HG03280 (cell line): ENCODE measurements around the gene PYGO2.
"Not testable (repeated sequence)": the region's sequence is repeated elsewhere in the genome, so short reads cannot be mapped to it uniquely, and the experiment has no call there.

Source experiments
- ATAC-seq: cut with Tn5 transposase; IDR thresholded peaks from one replicate; pipeline ENCODE4 v1.9.1; 2021; ENCODE audit warnings: mild to moderate bottlenecking, moderate library complexity; ENCODE audit not compliant: unreplicated experiment

PYGO2 gene

GRCh38 chr1:154913273-154913672 is 48.3 kb downstream of the PYGO2 start:
- no peak for ATAC-seq

GRCh38 chr1:154912755-154913154 is 48.8 kb downstream of the PYGO2 start:
- no peak for ATAC-seq

GRCh38 chr1:154911691-154912550 is 49.7 kb downstream of the PYGO2 start:
- no peak for ATAC-seq

GRCh38 chr1:154910851-154911250 is 50.7 kb downstream of the PYGO2 start:
- no peak for ATAC-seq

GRCh38 chr1:154908937-154909336 is 52.6 kb downstream of the PYGO2 start:
- no peak for ATAC-seq

- not testable (repeated sequence) for ATAC-seq
Measured at GRCh38 chr1:154908129-154908528, 53.5 kb downstream of the PYGO2 start.
